HG03280 (cell line): Measurements from ENCODE around the gene PITPNM3.
"Not testable (repeated sequence)": the region's sequence is repeated elsewhere in the genome, so short reads cannot be mapped to it uniquely, and the experiment has no call there.

ENCODE experiments used
- ATAC-seq: cut with Tn5 transposase; IDR thresholded peaks from one replicate; pipeline ENCODE4 v1.9.1; 2021; ENCODE audit warnings: mild to moderate bottlenecking, moderate library complexity; ENCODE audit not compliant: unreplicated experiment

Gene PITPNM3

DNA sequence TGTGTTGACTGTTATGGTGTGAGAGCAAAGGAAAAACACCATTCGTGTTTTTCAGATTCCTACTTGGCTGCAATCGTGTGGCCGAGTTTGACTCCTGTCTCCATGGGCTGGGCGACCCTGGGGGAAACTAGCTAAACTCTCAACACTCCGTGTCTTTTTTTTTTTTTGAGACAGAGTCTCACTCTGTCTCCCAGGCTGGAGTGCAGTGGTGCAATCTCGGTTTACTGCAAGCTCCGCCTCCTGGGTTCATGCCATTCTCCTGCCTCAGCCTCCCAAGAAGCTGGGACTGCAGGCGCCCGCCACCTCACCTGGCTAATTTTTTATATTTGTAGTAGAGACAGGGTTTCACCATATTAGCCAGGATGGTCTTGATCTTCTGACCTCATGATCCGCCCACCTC lies 73.6 kb downstream of the PITPNM3 start:
- not testable (repeated sequence) for ATAC-seq

GRCh38 chr17:6482105-6482455 lies 74.3 kb downstream of the PITPNM3 start:
- no peak for ATAC-seq

- ATAC-seq = no peak
Observed at GRCh38 chr17:6480303-6480675, 76.1 kb downstream of the PITPNM3 start.

GRCh38 chr17:6479622-6480302 lies 76.6 kb downstream of the PITPNM3 start:
- ATAC-seq = no peak

- ATAC-seq = no peak
Observed at GRCh38 chr17:6478486-6478885, 77.9 kb downstream of the PITPNM3 start.

DNA sequence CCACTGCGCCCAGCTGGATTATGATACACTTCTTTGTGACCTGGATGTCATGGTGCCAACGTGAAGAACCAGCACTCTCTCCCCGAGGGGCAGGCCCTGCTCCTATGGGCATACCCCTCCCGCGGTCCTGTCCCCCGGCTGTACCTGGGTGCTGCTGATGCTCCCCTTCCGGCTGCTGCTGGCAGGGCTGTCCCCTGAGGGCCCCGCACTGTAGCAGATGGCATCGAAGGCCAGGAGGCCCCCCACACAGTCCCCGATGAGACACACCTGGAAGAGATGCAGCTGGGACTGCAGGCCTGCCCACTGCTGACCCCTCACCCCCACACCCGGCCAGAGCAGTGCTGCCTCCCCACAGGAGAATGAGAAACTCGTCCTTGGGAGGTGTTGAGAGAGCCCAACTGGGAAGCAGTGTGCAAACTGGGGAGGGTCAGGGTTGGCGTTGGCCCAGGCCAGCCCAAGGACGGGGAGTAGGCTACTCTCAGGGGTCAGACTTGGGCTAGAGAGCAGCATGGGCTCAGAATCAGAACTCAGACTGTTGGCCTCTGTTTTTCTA lies 78.4 kb downstream of the PITPNM3 start:
- no peak for ATAC-seq

- ATAC-seq = no peak
Observed at GRCh38 chr17:6476810-6477179, 79.6 kb downstream of the PITPNM3 start.

GRCh38 chr17:6476076-6476809 lies 80.1 kb downstream of the PITPNM3 start:
- ATAC-seq = no peak

DNA sequence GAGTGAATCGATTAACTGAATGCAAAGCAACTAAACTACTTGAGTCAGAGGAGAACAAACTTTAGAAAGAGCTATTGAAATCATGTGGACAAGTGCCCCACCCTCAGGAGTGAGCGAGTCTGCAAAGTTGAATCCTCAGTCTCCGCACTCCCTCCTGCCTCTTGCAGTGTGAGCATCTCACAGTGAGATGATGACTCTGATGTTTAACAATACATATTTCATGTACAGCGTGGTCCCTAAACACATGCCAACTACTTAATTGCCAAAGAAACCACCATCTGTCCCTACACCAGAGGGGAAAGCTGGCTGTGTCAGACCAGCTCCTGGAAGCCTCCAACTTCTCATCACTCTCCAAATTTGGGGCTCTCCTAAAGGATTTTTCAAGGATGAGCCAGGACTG lies 80.9 kb downstream of the PITPNM3 start:
- ATAC-seq = no peak

DNA sequence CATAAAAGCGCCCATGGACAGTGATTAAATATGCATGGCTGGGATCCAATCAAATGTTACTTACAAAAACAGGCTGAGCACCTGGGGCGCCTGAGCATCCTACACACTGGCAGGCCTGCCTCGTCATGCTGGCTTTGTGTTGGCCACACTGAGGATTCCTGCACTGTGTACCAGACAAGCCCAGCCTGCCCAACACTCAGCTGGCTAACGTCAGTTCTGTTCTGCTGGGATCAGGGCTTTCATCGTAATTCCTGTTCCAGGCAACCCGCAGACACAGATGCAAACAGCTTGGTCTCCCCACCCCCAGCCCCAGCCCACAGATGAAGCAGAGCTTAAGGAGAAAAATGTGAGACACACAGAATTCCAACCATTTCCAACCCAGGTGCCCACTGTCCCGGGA lies 81.4 kb downstream of the PITPNM3 start:
- ATAC-seq = no peak

DNA sequence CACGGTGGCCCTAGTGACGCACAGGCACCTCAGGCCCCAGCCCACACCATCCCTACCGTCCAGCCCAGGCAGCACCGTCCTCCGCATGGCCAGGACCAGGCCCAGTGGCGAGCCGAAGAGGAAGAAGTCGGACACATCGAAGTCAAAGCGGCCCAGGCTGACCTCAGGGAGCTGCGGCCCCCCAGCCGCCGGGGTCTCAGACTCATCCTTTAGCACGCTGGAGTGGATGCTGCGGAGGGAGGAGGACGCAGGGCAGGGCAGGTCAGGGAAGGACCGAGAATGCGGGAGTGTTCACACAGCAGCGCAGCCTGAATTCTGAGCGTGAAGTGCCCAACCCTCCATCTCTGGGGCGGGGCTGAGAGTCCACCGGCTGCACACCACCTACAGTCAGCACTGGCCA lies 82.0 kb downstream of the PITPNM3 start:
- ATAC-seq = no peak

DNA sequence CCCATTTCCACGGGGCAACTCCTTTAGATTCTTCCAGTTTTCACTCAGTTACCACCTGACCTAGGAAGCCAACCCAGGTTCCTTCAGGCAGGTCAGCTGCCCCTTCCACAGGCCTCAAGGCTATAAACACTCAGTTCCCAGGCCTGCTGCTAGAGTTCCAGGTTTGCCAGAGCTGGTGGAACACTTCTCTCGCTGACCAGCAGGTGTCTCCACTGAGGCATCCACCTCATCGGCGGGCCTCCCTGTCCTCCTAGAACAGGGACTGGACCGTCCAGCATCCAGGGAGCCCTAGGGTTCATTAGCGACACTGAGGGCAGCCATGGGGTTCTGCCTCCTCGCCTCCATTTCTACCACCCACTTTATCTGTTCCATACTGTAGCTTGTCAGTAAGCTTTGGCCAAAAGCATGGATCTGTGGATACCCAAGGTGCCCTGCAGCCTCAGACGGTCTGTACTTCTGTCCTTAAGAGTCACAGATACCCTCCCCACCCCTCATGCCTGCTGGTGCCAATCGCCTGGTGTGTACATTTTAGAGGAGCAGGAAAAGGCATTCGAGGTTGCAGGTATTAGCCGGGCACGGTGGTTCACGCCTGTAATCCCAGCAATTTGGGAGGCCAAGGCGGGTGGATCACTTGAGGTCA lies 83.1 kb downstream of the PITPNM3 start:
- no peak for ATAC-seq

GRCh38 chr17:6472517-6472916 lies 83.8 kb downstream of the PITPNM3 start:
- no peak for ATAC-seq

DNA sequence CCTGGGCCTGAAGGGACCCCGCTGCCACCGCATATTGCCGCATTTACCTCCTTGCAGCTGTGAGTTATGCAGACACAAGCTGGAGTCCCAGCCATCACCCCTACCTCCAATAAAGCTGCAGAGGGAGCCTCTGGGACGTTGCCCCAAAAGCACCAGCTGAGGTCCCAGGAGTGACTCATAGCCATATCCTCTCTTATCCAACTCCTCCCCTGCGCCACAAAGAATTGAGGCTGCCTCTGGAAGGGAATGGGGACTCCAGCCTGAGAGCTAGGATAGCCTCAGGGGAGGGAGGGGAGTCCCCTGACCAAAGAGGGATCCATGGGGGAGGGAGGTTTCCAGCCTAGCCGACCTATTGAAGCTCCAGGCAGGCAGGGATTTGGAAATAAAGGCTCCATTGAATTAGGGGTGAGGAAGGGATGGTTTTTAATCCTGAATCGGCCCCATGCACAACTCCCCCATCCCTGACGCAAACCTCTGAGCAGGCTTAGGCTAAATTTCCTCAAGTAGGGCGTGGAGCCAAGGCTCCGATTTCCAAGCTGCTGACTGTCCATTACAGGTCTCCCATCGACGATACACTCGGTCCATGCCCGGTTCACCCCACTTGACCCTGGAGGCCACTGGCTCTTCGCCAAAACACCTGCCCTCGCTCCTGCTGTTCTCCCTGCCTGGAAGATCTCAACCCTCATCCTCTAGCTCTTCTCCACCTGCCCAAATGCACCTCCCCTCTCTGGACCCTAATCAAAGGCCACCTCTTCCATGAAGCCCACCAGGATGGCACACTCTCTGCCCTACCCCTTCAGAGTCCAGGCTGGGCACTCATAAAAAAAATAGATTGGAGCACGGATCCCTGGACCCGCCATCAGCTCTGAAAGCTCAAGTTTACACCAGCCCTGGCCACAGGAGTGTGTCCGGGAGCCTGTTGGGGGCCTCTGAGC lies 84.6 kb downstream of the PITPNM3 start:
- ATAC-seq = no peak

DNA sequence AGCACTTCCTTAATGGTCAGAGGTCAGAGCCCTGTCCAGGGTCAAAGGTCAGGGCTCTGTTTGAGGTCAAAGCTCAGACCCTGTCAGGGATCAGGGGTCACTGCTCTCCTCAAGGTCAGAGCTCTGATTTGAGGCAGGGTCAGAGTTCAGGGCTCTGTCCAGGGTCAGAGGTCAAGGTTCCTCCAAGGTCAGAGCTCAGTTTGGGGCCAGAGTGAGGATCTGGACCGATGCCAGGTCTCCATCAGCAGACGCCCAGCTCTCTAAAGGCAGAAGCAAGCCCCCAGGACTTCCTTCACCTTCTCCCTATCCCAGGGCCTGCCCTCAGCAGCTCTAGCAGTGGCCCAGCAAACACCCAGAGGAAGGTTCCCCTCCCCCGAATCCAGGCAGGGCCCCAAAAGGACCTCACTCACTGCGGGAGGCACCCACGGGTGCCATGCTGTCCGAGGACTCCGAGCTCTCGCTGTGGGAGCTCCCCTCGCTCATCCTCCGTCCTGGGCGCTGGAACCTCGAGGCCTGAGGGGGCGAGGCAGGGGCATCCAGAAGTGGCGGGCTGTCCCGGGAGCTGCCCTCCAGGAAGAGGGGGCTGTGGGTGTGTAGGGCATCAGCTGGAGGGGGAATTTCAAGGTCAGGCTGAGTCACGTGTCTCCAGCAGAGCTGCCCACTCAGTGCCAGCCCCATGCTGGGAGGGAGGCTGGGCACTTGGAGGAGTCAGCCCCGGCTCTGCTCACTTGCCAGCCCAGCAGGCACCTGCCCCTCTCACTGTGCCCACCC lies 85.4 kb downstream of the PITPNM3 start:
- no peak for ATAC-seq

GRCh38 chr17:6470146-6470718 lies 86.1 kb downstream of the PITPNM3 start:
- ATAC-seq = no peak

GRCh38 chr17:6468051-6468790 lies 88.1 kb downstream of the PITPNM3 start:
- no peak for ATAC-seq

DNA sequence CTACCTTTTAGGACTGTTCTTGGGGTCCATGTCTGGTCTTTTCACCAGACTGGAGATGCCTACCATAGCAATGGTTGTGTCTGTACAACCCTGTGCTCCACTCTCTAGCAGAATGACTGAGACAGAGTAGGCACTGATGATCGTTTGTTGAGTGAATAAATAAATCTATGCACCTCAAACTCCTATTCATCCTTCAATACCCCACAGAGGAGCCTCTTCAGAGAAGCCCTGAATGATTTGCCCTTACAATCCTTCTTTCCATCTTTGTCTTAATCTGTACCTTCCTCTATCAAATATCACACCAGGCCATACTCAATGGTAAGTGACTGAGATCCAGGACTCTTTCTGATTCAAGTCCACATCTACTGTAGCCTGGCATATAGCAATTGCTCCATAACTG lies 88.8 kb downstream of the PITPNM3 start:
- ATAC-seq = no peak
